GM19397 (cell line): ENCODE results near the gene PIR.
A peak's percentile ranks its signal among the peaks of the same experiment; 100 is the strongest.

Source experiments
- ATAC-seq: cut with Tn5 transposase; IDR thresholded peaks from one replicate; pipeline ENCODE4 v1.9.1; 2021; ENCODE audit warnings: mild to moderate bottlenecking, moderate library complexity; ENCODE audit not compliant: unreplicated experiment

Gene PIR

DNA sequence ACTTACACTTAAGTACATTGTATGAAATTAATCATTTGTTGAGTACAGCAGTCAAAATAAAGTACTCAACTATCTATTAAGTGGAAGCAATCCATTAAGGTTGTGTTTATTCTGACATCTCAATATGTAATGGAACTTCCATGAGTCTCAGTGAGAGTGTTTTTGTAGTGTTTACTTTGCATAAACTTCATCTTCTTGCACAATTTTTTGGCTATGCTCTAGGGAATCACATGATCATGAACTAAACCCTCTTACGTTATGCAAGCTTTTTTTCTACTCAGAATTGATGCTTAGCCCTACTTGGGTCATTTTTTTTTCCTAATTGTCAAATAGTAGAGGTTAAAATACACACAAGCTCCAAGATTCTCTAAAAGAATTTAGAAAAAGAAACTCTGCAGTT is 136.7 kb downstream of the PIR start:
- ATAC-seq, result no peak

DNA sequence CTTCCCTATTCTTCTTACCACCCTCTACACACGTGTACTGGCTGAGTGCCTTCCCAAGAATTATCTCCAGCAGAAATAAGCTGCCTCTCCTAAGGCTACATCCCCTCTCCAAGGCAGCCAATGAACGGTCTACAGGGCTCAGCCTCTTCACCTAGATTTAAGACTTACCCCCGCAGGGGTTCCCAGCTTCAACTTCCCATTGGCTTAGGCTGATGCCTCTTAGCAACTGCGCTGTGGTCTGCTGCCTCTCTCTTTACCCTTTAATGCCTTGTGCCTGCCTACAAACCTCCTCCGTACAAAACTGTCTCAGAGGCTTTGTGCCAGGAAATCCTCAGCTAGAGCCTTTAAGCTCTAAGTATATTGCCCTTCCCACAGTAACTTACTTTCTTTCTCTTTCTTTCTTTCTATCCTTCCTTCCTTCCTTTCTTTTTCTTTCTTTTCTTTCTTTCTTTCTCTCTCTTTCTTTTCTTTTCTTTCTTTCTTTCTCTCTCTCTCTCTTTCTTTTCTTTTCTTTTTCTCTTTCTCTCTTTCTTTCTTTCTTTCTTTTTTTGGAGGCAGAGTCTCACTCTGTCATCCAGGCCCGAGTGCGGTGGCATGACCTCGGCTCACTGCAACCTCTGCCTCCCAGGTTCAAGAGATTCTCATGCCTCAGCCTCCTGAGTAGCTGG is 142.7 kb downstream of the PIR start:
- no peak for ATAC-seq

DNA sequence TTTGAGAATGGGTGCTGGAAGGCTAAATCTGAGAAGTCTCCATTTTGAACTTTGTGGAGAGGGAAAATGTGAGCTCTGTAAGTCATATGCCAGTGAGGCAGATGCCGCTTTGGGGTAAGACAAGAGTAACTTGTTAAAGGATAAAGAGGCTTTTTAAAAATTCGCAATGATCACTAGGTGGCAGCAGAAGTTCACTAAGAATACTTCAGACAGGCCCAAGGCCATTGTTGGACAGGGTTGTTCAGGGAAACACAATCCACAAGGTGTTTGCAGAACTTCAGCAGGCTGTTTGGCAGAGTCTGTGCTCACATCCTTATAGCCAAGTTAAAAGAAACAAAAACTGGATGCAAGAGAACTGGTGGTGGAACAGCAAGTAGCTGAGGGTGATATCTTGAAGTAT is 144.1 kb downstream of the PIR start:
- no peak for ATAC-seq

- no peak for ATAC-seq
Measured at GRCh38 chrX:15345976-15346375, 147.2 kb downstream of the PIR start.

DNA sequence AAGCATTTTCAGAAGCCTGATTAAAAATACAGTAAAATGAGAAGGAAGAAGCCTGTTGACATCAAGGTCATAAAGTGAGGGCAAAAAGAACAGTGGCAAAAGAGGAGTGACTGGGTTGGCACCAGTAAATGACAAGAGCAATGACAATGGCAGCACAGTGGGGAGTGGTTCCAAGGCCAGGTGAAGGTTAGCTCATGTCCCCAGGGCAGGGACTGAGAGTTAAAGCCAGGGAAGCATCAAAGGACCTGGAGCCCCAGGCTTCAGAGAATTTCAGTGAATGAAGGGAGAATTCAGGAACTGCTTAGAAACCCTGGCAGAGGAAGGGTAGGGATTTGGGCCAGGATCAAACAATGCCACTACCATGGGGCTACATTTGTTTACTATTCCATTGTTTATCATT is 149.0 kb downstream of the PIR start:
- ATAC-seq, result no peak

DNA sequence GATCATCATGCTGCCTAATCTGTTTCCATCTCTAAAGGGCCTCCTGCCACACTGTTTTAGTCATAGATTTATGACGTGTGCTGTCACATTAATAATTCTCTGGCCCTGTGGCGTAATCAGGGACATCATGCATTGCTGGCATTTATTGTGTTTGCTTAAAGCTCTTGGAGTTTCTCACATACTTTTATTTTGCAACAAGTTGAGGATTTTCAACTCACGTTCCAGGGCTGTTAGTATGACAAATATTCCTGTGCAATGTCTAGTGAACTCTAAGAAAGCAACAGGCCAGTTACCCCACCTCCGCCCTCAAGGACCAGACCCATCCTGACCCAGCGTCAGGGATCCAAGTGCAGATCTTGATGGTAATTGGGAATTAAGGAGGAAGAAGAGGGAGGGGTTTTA is 150.1 kb downstream of the PIR start:
- no peak for ATAC-seq

- no peak for ATAC-seq
Measured at GRCh38 chrX:15340867-15341266, 152.3 kb downstream of the PIR start.

GRCh38 chrX:15336023-15336413 is 157.1 kb downstream of the PIR start:
- no peak for ATAC-seq

DNA sequence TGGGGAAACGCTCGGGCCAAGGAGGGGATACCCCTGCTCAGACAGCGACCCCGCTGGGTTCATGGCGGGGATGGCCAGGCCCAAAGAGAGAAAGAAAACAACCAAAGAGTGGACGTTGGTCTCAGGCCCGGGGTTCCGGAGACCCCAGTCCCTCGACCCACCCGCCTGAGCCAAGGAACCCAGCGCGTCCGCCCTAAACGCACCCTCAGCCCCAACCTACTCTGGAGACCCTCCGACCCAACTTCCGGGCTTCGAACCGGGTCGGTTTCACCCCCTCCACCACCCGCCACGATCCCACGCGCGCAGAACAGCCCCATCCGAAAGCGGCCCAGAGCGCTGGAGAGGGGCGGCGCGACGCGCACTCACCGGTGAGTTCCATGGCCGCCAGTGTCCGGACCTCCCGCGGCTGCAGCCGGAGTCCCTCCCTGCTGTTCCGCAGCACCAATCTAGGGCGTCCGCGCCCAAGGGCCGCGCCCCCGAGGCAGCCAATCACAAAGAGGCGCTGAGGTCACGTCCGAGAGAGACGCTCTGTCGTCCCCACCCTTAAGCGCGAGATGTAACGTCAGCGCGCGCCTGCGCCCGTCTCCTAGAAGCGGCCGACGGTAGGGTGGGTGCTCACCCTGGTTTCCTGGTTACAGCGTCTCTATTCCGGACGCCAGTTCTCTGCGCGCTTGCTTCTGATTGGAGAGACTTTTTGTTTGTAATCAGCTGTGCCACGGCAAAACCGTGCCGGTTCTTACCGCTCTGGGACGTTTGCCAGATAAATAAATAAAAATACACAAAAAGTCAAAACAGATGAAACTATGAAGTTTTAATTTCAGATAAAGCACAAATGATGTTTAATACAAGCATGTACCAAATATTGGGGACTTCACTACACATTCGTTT is 157.8 kb downstream of the PIR start, which contains the start of gene PIGA:
PIGA (minus strand) TSS at position 389 of the 888 bp plus-strand sequence. CDS start 3,593 bp downstream, outside the sequence.
- ATAC-seq, result peak; percentile 100
